Ishikawa (cell line): ENCODE data around the gene SMARCD3.

Experiments used
- CEBPB ChIP-seq: IDR thresholded peaks from 2 replicates; pipeline ENCODE4 v1.6.1; 2012
- CREB1 ChIP-seq: IDR thresholded peaks from 2 replicates; pipeline ENCODE4 v1.6.1; 2012; ENCODE audit warnings: low read depth
- EGR1 ChIP-seq: IDR thresholded peaks from 2 replicates; pipeline ENCODE4 v1.6.1; 2012
- EP300 ChIP-seq: IDR thresholded peaks from 2 replicates; pipeline ENCODE4 v1.6.1; 2012; ENCODE audit warnings: borderline replicate concordance
- FOXM1 ChIP-seq: IDR thresholded peaks from 2 replicates; pipeline ENCODE4 v1.6.1; 2012; ENCODE audit warnings: low read depth, borderline replicate concordance
- NFIC ChIP-seq: IDR thresholded peaks from 2 replicates; pipeline ENCODE4 v1.6.1; 2012
- RAD21 ChIP-seq: IDR thresholded peaks from 2 replicates; pipeline ENCODE4 v1.6.1; 2012; ENCODE audit warnings: low read depth
- TAF1 ChIP-seq: IDR thresholded peaks from 2 replicates; pipeline ENCODE4 v1.6.1; 2012; ENCODE audit warnings: low read depth, mild to moderate bottlenecking
- TCF12 ChIP-seq: IDR thresholded peaks from 2 replicates; pipeline ENCODE4 v1.6.1; 2012; ENCODE audit warnings: low read depth
- TEAD4 ChIP-seq: IDR thresholded peaks from 2 replicates; pipeline ENCODE4 v1.6.1; 2012
- YY1 ChIP-seq: IDR thresholded peaks from 2 replicates; pipeline ENCODE4 v1.6.1; 2012; ENCODE audit warnings: low read depth
- ZBTB7A ChIP-seq: IDR thresholded peaks from 2 replicates; pipeline ENCODE4 v1.6.1; 2012; ENCODE audit warnings: low read depth
- TF ChIP-seq, protein P1 (sequence below): IDR thresholded peaks from 2 replicates; pipeline ENCODE4 v1.6.1; 2012
- TF ChIP-seq, protein P2 (sequence below): IDR thresholded peaks from 2 replicates; pipeline ENCODE4 v1.6.1; 2012
- TF ChIP-seq, protein P3 (sequence below): IDR thresholded peaks from 2 replicates; pipeline ENCODE4 v1.6.1; 2012; ENCODE audit warnings: low read depth, mild to moderate bottlenecking

Gene SMARCD3

DNA sequence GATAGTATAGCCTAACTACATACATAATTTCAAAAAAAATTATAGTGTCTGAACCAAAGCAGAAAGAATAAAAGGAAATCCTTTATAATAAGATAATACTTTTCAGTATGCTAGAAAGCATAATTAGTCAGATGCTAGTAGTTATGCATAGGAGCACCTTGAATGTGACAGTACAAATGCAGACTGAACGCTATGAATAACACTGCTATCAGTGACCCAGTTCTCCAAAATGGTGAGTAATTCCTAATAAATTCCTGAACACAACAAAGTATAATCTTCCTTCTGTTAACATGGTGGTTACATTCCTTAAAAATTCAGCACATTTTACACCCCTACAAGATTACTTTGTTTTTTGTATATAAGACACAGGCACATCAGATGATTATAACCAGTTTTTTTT is 17.4 kb downstream of the SMARCD3 start:
- TF ChIP-seq, protein P1, sequence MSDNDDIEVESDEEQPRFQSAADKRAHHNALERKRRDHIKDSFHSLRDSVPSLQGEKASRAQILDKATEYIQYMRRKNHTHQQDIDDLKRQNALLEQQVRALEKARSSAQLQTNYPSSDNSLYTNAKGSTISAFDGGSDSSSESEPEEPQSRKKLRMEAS: no peak
- TF ChIP-seq TAF1: no peak
- TF ChIP-seq NFIC: no peak
- TF ChIP-seq TEAD4: no peak
- TF ChIP-seq FOXM1: no peak
- no peak for TF ChIP-seq EGR1
- no peak for TF ChIP-seq ZBTB7A
- no peak for TF ChIP-seq YY1
- no peak for TF ChIP-seq TCF12
- no peak for TF ChIP-seq CREB1
- no peak for TF ChIP-seq EP300
- TF ChIP-seq, protein P2, sequence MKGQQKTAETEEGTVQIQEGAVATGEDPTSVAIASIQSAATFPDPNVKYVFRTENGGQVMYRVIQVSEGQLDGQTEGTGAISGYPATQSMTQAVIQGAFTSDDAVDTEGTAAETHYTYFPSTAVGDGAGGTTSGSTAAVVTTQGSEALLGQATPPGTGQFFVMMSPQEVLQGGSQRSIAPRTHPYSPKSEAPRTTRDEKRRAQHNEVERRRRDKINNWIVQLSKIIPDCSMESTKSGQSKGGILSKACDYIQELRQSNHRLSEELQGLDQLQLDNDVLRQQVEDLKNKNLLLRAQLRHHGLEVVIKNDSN: no peak

DNA sequence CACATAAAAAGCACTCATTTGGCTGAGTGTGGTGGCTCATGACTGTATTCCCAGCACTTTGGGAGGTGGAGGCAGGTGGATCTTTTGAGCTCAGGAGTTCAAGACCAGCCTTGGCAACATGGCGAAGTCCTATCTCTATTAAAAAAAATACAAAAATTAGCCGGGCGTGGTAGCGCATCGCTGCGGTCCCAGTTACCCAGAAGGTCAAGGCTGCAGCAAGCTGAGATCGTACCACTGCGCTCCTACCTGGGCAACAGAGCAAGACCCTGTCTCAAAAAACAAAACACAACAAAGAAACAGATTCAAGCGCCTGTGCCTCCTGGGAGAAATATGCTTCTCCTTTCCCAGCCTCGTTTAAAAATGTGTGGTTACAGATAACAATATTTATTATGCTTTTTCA is 19.2 kb downstream of the SMARCD3 start:
- TF ChIP-seq, protein P3, sequence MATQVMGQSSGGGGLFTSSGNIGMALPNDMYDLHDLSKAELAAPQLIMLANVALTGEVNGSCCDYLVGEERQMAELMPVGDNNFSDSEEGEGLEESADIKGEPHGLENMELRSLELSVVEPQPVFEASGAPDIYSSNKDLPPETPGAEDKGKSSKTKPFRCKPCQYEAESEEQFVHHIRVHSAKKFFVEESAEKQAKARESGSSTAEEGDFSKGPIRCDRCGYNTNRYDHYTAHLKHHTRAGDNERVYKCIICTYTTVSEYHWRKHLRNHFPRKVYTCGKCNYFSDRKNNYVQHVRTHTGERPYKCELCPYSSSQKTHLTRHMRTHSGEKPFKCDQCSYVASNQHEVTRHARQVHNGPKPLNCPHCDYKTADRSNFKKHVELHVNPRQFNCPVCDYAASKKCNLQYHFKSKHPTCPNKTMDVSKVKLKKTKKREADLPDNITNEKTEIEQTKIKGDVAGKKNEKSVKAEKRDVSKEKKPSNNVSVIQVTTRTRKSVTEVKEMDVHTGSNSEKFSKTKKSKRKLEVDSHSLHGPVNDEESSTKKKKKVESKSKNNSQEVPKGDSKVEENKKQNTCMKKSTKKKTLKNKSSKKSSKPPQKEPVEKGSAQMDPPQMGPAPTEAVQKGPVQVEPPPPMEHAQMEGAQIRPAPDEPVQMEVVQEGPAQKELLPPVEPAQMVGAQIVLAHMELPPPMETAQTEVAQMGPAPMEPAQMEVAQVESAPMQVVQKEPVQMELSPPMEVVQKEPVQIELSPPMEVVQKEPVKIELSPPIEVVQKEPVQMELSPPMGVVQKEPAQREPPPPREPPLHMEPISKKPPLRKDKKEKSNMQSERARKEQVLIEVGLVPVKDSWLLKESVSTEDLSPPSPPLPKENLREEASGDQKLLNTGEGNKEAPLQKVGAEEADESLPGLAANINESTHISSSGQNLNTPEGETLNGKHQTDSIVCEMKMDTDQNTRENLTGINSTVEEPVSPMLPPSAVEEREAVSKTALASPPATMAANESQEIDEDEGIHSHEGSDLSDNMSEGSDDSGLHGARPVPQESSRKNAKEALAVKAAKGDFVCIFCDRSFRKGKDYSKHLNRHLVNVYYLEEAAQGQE: no peak

GRCh38 chr7:151228024-151228866 is 20.2 kb downstream of the SMARCD3 start:
- no peak for TF ChIP-seq TCF12
- no peak for TF ChIP-seq CEBPB
- TF ChIP-seq, protein P2: no peak
- TF ChIP-seq, protein P3: no peak
- TF ChIP-seq NFIC: no peak

- TF ChIP-seq YY1 (peak; percentile 58), RAD21 (no peak), FOXM1 (no peak), TEAD4 (no peak), ZBTB7A (peak; percentile 52; the same call in 1 of the 2 replicates), EP300 (no peak), TAF1 (peak; percentile 56), CEBPB (peak; percentile 98), NFIC (no peak), CREB1 (peak; percentile 98), EGR1 (peak; percentile 7; the same call in 1 of the 2 replicates), TCF12 (0 out of 2 replicates have a peak, but pooled peaks have one; percentile 37)
- TF ChIP-seq, protein P2: peak; percentile 65; the same call in 1 of the 2 replicates
- TF ChIP-seq, protein P1: peak; percentile 73
- TF ChIP-seq, protein P3: no peak
Observed at GRCh38 chr7:151226875-151227782, 21.4 kb downstream of the SMARCD3 start, which contains the start of gene ABCF2. ABCF2 (minus strand) TSS chr7:151227205; CDS start chr7:151226458, 747 bp downstream.
